Activated CD4-positive, CD25-positive, alpha-beta regulatory T cell treated with anti-CD3 and anti-CD28 coated beads, Interleukin-2, amount 50 U/mL, for 24 hours (primary cell): ENCODE measurements around the gene SAMHD1.

Experiments
- ATAC-seq, 2 donors: fragments of 150-1000 bp; cut with Tn5 transposase; one replicate each; pipeline ENCODE4 v1.10.0; 2021; ENCODE audit warnings: mild to moderate bottlenecking in 1 of 2, moderate library complexity in 1 of 2

SAMHD1 gene

DNA sequence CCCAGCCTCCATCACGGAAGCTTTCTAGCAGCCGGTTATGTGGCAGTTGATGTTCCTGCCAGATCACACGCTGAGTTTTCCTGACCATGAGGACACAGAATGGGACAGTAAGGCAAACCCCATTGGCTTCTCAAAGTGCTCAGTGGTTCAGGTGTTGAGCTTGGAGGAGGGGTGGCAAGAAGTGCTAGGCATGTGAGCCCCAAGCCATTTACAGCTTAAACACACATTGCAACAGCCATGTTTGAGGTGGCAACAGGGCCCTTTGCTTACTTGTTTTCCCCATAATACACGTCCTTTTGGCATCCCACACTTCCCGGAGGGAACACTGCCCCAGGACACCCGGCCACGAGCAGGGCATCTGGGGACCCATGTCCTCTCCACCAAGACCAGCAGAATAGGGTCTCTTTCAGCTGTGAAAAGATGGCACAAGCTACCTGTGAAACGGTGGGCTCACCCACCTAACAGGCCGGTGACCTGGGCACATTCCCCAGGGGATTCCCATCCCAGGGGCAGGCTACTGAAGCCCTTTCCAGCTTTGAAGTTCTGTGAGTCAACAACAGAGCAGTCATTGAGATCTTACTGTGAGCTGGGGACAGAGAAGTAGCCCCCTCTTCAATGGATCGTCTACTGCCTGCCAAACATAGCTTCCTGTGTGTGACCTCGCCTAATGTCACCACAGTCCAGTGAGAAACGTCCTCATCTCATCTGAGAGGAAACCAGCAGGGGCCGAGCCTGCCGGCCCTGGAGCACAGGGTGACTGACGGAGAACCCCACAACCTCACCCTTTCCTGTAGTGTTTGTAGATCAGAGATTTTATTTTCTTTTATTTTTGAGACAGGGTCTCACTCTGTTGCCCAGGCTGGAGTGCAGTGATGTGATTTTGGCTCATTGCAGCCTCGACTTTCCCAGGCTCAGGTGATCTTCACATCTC is 79.6 kb downstream of the SAMHD1 start:
- ATAC-seq, result peak in 1 of 2 donors; percentile 24

DNA sequence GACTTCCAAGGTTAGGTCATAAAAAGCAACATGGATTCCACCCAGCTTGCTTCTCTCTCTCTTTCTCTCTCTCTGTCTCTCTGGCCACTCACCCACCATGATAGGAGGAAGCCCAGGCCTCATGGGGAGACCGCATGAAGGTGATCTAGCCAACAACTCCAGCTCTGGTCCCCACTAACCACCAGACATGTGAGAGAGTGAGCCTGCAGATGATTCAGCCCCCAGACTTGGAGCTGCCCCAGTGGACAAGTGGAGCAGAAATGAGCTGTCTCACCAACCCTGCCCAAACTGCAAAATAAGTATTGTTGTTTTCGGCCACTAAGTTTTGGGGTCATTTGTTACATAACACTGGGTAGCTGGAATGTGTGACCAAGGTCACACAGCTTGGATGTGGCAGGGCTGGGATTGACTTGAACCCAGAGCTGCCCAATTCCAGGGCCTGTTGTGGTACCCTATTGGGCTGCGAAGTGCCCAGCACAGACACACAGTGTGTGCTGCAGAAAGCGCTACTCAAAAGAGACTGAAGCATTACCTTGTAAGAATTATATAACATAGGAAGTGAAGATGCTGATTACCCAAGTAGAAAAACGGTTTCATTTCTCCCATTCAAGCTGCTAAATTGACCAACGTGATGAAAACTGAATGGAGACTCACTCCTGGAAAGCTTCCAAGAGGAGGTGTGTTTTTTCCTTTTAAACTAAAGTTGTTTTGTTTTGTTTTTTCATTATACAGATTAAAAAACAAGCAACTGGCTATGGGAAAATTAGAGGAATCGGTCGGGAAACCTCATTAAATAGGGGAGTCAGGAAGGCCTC is 84.6 kb downstream of the SAMHD1 start:
- ATAC-seq, result no peak

DNA sequence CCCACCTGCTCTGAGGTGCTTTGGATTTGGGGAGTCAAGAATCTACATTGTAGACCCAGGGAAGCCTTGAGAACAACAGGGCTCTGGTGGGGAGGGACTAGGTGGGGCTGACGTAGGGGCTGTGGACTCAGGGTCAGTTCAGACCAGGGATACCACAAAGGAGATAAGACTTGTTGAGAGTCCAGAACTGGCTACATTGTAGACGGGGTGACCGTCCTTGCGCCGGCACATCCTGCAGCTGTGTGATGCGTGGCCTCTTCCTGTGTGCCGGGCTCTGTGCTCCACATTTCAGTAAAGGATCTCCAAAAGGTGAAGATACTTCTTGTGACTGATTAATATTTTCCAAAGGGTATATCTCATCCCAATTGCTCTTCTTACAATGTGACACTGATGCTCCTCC is 85.3 kb downstream of the SAMHD1 start:
- no peak for ATAC-seq

DNA sequence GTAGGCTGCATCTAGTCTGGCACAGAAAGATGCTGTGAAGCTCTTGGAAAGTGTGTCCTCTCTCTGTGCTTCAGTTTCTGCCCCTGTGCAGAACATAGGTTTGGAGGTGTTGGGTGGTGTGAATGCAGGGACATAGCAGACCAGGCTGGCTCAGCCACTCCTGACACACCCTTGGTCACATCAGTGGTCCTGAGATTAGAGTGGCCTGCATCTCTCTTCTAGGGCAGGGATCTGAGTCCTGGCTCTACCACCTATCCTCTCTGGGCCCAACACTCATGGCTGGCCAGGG is 85.7 kb downstream of the SAMHD1 start:
- ATAC-seq, result no peak

DNA sequence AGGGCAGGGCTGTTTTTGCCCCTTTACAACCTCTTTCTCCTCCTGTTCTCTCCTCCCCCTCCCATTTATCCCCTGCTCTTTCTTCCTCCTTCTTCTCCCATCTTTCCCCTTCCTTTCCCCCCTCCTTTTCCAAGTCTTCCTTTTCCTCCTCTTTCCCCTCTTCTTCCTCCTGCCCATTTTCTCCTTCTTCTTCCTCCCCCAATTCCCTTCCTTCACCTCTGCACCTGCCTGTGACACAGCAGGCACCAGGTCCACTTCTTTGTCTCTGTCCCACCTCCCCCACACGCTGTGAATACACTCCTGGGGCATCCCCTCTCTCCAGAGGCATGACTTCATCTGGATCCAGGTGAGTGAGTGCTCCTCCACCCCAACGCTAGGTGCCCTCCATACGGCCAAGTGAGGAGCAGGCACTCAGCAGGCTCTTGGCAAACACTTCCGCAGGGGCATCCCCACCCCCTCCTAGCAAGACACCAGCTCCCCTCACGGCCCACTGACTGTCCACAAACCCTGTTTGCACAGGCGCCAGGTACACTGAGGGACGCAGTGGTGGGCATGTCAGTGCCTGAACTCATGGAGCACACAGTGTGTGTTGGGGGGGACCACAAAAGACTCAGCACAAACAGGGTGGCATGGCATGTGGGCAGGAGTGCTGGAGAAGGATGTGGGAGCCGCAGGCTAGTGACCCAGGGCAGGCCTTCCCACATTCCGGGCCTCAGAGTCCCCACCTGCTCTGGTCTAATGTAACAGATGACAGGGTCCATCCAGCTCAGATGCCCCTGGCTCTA is 86.2 kb downstream of the SAMHD1 start:
- ATAC-seq, result no peak

DNA sequence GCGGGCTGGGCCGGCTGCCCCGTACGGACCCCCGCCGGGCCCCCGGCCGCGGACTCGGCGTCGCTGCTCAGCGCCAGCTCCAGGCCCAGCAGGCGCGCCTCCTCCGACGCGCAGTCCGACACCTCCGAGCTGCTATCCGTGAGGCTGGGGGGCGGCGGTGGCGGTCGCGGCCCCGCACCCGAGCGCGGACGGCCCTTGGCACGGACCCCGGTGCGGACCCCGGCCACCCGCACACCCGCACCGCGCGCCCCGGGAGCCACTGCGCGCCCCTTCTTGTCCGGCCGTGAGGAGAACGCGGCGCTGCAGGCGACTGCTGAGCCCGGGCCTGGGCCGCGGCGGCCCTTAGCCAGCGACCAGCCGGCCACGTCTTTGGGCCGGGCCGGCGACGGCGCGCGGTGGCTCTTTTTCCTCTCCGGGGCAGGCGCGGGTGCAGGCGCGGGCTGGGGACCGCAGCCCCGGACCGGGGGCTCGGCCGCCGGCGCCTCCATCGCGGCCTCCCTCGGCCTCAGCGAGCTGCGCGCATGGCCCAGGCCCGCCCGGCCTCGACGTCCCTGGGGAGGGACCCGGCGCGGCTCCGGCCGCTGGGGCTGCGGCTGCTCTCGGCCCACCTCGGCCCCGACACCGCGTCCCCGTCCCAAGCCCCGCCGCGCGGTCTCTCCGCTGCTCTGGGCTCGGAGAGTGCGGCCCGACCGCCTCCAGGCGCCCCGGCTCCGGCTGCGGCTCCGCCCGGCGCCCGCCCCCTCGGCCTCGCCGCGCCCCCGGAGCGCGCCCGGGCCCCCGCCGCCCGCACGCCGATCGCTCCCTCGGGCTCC is 88.4 kb downstream of the SAMHD1 start:
- ATAC-seq, result peak; percentile 53 to 60

DNA sequence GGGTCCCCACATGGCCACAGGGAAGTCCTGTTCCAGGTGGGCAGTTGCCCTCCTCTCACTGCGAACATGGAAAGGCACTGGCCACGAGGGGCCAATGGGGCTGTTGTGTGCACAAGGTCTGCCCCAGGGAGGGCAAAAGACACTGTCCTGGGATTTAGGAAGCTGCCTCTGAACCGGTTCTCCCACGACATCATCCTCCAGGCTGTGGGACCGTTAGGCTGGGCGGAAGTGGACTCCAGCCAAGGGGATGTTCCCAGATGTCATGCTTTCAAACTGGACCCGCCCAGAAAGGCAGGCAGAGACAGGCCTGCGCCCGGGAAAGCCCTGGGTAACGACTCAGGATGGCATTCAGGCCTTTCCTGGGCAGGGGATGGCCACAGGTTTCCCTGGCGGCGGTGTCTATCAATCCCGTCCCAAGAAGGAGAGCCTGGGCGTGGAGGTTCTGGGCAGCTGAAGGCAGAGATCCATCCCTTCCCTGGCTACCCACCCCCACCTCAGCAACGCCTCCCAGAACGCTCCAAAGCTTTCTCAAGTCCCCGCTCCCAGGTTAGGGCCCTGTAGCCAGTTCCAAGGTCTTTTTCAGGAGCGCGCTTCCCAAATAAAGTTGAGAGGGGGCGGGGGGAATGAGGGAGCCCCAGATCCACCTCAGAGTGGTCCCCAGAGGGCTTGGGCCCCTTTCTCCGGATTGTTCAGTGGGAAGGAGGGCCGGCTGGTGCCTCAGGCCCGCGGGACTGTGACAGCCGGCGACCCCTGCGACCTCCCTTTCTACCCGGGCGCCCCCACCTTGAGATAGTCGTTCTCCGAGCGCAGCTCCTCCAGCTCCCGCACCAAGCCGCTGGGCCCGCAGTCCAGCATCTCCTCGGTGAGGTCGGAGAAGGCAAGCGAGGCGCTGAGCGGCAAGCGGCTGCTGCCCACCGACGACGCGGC is 89.4 kb downstream of the SAMHD1 start:
- no peak for ATAC-seq

DNA sequence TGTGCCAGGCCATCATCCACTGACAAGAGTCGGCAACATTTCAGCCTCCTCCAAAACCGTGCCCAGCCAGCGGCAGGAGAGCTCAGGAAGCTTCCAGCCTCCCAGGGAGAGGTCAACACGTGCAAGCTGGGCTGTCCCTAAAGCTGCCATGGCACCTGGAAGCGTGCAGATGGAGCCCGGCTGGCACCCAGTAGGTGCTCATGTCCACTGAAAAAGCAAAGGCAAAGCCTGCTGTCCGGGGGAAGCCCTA is 90.0 kb downstream of the SAMHD1 start:
- no peak for ATAC-seq

DNA sequence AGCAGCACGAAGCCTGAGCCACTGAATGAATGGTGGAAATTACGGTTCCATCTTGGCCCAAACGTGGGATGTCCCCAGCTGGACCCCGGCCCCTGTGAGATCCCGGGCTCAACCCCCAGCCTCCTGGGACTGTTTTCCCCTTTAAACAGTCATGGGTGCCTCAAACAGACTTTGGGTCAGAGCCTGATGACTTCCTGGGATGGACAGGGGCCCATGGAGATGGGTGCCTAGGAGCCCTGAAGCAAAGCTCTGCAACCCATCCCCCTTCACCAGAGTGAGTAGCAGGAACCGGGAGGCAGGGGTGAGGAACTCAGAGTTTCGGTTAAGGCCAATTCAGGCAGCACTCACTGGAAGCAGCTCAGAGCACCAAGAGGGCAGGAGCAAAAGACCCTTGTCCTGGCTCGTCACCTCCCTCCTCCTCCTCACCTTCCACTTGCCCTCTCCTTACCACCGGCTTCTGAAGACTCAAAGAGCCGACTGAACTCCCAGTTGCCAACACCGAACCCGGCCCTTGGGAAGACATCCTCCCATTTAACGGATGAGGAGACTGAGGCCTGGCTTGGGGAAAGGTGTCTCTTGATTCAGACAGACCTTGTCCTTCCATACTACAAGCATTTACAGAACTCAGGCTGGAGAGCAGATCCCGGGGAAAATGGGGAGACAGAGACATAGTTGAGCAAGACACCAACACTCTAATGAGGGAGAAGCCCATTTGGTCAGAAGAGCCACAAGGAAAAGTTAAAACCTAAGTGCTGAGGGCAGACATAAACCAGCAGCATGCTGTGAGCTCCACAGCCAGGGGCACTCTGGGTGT is 90.5 kb downstream of the SAMHD1 start:
- no peak for ATAC-seq

DNA sequence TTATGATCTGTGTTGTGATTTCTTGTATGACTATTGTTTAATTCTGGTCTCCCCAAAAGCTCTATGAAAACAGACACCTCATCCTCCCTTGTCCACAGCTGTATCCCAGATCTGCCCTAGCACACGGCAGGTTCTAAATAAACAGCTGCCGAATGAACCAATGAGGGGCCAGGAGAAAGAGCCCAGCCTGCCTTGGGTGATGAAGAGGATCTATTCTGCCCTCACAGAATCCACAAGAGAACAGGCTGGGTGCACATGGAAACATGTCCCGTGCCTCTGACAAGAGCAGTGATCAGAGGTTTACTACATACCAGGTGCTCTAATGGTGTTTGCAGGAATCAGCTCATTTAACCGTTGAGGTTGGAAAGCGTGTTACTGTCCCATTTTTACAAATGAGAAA is 91.2 kb downstream of the SAMHD1 start:
- no peak for ATAC-seq

DNA sequence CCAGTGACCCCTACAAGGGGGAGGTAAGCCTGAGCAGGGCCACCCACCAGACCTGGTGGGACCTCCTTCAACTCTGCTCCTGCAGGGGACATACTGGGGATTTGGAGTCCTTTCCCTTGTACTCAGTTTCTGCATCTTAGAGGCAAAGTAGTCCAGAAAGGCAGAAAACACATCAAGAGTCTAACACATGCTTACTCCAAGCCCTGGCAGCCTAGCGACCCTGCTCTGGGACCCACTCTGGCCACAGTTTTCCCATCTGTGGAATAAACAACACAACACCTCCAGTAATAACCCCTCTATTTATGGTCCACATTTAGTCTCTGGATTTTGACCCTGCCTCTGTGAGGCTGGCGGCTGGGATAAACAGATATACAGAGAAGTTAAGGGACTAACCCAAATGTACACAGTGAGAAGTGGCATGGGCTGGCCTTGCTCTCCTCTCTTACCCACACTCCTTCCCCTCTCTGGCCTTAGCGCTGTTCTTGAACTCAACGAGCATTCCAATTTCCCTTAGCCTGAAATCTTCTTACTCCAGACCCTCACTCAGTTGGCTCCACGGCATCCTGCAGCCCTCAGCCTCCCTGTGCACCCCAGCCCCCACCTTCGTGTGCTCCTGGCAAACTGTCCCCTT is 91.7 kb downstream of the SAMHD1 start:
- ATAC-seq, result no peak

DNA sequence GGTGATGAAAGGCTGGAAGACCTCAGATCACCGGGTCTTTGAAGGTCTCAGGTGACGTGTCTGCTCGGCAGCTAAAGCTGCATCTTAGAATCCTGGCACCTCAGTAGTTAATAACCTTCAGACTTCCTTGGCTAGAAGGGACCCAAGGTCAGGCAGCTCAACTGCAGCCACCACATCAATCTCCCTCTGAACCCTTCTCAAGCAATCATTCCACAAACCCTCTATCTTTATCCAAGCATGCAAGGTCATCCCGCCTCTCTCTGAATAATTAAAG is 92.3 kb downstream of the SAMHD1 start:
- no peak for ATAC-seq

DNA sequence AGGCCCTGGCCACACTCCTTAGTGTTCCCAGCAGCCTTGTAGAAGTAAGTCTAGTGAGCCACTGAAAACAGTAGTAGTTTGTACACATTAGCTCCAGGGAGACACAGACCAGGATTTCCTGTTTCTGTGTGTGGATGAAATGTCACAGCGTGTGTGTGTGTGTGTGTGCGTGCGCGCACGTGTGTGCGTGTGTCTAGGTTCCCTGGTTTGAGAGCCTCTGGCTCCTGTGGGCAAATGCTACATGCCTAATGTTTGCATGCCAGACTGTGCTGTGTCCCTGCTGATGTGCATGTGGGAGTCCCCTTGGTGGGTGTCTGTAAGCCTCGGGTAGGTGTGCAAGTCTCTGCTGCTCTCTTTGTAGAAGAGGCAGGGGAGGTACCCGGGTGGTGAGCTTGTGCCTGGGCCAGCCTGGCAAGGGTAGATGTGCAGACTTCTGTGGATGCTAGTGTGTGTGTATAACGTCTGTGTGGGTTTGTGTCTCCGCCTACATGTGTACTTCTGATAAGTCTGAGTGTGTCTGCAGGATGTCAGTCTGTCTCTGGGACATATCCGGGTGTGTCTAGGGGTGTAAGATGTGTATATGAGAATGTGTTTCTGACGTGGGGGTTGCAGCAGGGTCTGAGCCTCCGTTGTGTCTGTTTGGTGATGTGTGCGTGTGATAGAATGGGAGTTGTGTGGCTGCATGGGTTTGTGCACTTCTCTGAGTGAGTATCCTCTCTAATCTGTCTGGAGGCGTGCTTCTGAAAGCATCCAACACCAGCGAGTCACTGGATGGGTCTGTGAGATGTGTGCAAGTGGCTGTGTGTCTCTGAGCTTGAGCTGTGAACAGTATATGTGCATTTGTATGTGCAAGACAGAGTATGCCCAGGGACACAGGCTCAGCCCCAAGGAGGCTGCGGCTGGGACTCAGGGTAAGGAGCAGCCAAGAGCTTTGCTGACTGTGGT is 94.5 kb downstream of the SAMHD1 start:
- ATAC-seq, result peak; percentile 25 to 32

DNA sequence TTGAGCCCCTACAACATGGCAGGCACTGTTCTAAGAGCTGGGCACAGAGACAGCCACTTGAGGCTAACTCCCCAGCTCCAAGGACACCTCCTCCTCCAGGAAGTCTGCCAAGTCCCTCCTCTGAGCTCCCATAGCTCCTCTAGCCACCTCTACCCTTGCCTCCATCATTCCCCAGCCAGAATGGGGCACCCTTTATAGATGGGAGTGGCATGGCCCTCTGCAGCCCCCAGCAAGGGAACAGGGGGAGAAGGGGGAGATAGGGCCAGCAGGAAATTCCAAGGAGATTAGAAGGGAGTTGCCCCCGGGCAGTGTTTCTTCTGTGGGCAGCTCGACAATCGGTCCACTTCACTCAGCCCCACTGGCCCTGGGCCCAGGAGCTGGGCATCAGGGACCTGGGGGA is 95.3 kb downstream of the SAMHD1 start:
- no peak for ATAC-seq

DNA sequence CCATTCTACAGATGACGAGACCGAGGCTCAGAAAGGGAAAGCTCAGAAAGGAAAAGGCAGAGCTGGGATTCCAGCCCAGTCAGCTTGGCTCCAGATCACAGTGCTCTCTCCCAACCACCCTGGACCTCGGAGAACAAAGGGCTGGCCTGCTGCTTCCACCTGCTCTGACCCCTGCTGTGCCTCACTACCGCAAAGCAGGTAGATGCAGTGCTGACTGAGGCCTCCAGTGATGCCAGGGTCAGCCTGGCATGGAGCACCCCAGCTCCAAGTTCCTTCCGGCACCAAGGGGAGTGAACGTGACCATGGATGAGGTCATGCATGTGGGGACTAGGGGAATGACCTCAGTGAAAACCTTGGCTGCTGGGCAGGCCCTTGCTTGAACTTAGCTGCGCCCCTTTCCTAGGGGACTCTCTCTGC is 96.3 kb downstream of the SAMHD1 start:
- ATAC-seq, result no peak

DNA sequence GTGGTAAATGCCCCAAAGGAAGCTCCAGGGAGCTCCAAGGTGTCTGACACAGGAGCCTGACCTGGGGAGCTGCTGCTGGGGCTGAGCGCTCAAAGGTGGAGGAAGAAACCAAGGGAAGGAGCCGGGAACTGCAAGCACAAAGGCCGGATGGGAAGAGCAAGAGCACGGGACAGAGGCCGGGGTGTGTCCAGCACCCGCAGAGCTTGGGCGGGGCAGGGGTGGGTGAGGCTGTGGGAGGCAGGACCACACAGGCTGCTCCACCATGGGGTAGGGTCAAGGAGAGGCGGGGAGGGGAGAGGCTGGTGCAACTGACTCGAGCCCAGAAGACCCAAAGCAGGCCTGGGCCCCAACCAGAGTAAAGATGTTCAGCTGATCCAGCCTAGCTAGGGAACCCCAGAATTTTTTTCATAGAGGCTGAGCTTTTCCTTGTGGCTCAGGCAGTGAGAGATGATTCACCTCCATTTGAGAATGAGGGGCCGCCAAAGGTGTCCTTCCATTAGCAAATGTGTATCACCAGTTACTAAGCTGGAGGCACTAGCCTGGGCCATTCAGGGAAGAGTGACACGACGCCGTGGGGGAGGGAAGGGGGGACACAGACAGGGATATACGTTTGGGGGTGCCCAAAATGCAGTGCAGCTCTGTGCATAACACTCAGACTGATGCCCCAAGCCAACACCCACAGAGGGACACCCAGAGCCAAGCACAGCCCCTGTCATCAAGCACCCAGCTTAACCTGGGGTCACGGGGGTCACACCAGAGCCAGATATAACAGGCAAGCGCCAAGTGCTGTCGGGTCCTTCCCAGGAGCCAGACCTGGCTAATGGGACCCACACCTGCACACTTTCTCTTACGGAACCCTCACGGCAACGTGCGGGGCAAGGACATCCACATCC is 96.9 kb downstream of the SAMHD1 start:
- no peak for ATAC-seq

DNA sequence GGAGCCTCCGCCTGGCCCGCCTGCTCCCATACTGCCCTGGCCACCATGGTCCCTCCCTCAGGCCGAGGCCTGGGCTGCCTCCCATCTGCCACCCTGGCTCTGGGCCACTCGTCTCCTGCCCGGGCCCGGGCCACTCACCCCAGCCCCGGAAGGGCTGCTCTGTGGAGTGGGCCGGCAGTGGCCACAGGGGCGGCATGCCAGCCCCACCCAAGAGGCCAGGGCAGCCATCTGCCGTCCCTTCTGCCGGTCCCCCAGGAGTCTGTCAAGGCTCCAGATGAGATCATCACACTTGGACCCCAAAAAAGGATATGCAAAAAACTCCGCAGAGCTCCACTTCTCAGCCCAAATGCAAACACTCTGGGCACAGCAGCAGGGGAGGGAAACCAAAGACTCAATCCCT is 99.3 kb downstream of the SAMHD1 start:
- ATAC-seq, result no peak

DNA sequence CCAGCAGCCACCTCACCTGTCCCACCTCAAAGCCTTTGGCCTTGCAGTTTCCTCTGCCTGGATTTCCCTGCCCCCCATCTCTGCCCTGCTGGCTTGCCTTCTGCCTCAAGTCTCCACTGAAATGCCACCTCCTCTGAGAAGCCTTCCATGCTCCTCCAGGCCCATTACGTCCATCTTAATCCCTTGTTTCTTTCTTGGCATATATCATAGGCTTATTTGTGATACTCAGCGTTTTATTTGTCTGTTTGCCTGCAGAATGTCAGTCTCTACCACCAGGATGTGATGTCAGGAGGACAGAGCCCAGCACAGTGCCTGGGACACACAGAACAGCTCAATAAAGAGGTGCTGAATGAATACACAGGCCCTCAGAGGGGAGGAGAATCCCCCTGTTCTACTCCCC is 100.0 kb downstream of the SAMHD1 start:
- ATAC-seq, result no peak
